Right lobe of liver (tissue), 6 donors: ENCODE results near the gene PCDHA1. TPM values are rescaled to one million over a fixed set of nuclear protein-coding genes. Genes with fewer than 3 reads are reported as not detected.

Experiments
- ATAC-seq, 4 donors: fragments of 200-7000 bp; cut with Tn5 transposase; one replicate each; pipeline ENCODE4 v1.9.1; 2020; ENCODE audit warnings: mild to moderate bottlenecking in 4 of 4, moderate library complexity in 4 of 4
- DNase-seq, 3 donors: peaks; one replicate each; pipeline ENCODE4 v3.0.0-alpha.2; 2020
- H3K27ac ChIP-seq, 3 donors: fragments of 200-600 bp; one replicate each; pipeline ENCODE4 v1.8.0; 2022
- H3K27me3 ChIP-seq, 2 donors: fragments of 200-600 bp; one replicate each; pipeline ENCODE4 v1.8.0; 2022
- H3K36me3 ChIP-seq, 4 donors: fragments of 200-600 bp; sonication (generic) in 1 of 4; one replicate each; pipeline versions ENCODE4 v1.5.1 to v1.8.0; 2017 to 2022; ENCODE audit warnings: control low read depth in 1 of 4
- H3K4me1 ChIP-seq, 4 donors: fragments of 200-600 bp; sonication (generic) in 1 of 4; one replicate each; pipeline versions ENCODE4 v1.5.1 to v1.8.0; 2017 to 2022; ENCODE audit warnings: control low read depth in 1 of 4
- H3K4me3 ChIP-seq, 3 donors: fragments of 200-600 bp; one replicate each; pipeline ENCODE4 v1.8.0; 2022
- H3K9me3 ChIP-seq, 4 donors: fragments of 200-600 bp; sonication (generic) in 1 of 4; one replicate each; pipeline versions ENCODE4 v1.5.1 to v1.8.0; 2017 to 2022; ENCODE audit warnings: control low read depth in 1 of 4
- POLR2A ChIP-seq: fragments of 450-650 bp; IDR thresholded peaks from one replicate; pipeline ENCODE4 v1.6.1; 2017; ENCODE audit warnings: antibody characterized with exemption, mild to moderate bottlenecking
- WGBS: methylation state at CpG from one replicate; pipeline ENCODE4 v1.1.6; 2018; ENCODE audit warnings: low coverage, low lambda C conversion rate; ENCODE audit not compliant: insufficient coverage; ENCODE audit errors: missing lambda C conversion rate; 5-methylcytosine and 5-hydroxymethylcytosine counted together
- intact Hi-C, 2 donors: fragments of 100-400 bp; cut with DNase I; formaldehyde crosslinking; loops; one replicate each; pipeline versions ENCODE4 v1.11.2 to v1.14.1; 2022
- total RNA-seq, 6 experiments: library from RNA; depleted of rRNA in 2 of 6; stranded (reverse); fragments of >200 nt in 2 of 6; fragmentation: NEBNext Ultra II Directional in 3 of 6; extraction: Animal tissue kit (Norgen Biotek cat#: 25700) in 3 of 6; gene quantifications; one replicate each; pipeline versions ENCODE4 v1.1.0 to v1.2.4, GENCODE V29; 2016 to 2023
- TF ChIP-seq, protein P1 (sequence below), 4 donors: fragments of 200-600 bp in 3 of 4; fragments of 450-650 bp in 1 of 4; IDR thresholded peaks; one replicate each; pipeline versions ENCODE4 v1.5.1 to v1.8.0; 2016 to 2022; ENCODE audit warnings: antibody characterized with exemption in 4 of 4, mild to moderate bottlenecking in 2 of 4
- donor health status: DM: no; HTN: yes; CAD: no.
- donor health status: DM: no; HTN: no; CAD: no.
- donor health status: DM: no; HTN: no; CAD: no.
- donor health status: DM: no; HTN: yes; CAD: no.
- donor health status: DM: no; HTN: yes; CAD: no.

The PCDHA1 gene
- total RNA-seq, 6 experiments from 2014 or later, result not detected

DNA sequence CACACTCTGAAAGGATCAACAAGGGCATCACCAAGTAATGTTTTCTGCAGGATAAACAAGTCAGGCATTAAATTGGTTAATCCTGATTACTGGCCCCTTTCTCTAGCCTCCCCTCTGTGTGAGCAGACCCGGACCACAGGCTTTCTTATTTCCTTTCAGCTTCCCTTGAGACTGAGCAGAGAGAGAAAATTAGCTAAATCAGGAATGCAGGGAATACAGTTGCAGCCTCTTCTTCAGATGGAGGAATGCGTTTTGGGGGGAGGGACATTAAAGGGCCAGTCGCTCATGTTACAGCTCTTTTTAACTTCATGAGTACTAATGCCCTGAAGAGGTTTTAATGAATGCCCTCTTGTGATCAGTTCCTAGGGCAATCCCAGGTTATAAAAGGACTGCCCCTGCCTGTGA, 200.2 kb downstream of the PCDHA1 start:
- no peak for DNase-seq
- no peaks in the 10 kb centered on the region for H3K4me1 ChIP-seq
- H3K4me3 ChIP-seq, result no peak overlapping the region
- no peak overlapping the region for H3K27ac ChIP-seq
- no peak for ATAC-seq
- intact Hi-C loops, result no loop called here
- WGBS, result 5% methylated on average over 2 of the region's 3 CpGs
- no peaks in the 10 kb centered on the region for H3K9me3 ChIP-seq
- no peaks in the 10 kb centered on the region for H3K36me3 ChIP-seq
- no peak for TF ChIP-seq POLR2A
- TF ChIP-seq, protein P1, sequence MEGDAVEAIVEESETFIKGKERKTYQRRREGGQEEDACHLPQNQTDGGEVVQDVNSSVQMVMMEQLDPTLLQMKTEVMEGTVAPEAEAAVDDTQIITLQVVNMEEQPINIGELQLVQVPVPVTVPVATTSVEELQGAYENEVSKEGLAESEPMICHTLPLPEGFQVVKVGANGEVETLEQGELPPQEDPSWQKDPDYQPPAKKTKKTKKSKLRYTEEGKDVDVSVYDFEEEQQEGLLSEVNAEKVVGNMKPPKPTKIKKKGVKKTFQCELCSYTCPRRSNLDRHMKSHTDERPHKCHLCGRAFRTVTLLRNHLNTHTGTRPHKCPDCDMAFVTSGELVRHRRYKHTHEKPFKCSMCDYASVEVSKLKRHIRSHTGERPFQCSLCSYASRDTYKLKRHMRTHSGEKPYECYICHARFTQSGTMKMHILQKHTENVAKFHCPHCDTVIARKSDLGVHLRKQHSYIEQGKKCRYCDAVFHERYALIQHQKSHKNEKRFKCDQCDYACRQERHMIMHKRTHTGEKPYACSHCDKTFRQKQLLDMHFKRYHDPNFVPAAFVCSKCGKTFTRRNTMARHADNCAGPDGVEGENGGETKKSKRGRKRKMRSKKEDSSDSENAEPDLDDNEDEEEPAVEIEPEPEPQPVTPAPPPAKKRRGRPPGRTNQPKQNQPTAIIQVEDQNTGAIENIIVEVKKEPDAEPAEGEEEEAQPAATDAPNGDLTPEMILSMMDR (IDR thresholded peaks at IDR 0.05), result no peak
- H3K27me3 ChIP-seq, result no peaks in the 10 kb centered on the region

DNA sequence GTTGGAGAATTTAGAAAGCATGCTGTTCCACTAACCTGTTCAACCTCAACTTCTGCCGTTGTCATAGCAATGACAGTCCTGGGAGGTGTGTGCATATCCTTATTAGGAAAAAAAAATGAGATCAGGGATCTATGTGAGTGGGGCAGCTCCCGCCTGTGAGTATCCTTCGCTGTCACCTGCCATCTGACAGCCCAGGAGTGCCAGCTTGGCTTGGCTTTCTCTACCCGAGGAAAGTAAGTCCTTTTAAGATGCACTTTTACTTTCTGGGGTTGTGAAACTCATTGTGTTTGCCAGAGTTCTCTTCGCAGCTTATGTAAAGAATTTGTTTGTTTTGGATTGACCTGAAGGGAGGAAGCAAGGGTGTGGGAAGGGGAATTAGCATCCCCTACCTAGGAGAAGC, 202.2 kb downstream of the PCDHA1 start:
- Histone ChIP-seq H3K4me1 (no peaks in the 10 kb centered on the region), H3K4me3 (no peak overlapping the region), H3K27ac (no peak overlapping the region), H3K36me3 (no peaks in the 10 kb centered on the region), H3K9me3 (no peaks in the 10 kb centered on the region), H3K27me3 (no peaks in the 10 kb centered on the region)
- intact Hi-C loops, result no loop called here
- no peak for DNase-seq
- 46% methylated on average over 5 of the region's 5 CpGs for WGBS
- TF ChIP-seq, protein P1 (IDR thresholded peaks at IDR 0.05), result no peak
- TF ChIP-seq POLR2A, result no peak
- no peak for ATAC-seq

DNA sequence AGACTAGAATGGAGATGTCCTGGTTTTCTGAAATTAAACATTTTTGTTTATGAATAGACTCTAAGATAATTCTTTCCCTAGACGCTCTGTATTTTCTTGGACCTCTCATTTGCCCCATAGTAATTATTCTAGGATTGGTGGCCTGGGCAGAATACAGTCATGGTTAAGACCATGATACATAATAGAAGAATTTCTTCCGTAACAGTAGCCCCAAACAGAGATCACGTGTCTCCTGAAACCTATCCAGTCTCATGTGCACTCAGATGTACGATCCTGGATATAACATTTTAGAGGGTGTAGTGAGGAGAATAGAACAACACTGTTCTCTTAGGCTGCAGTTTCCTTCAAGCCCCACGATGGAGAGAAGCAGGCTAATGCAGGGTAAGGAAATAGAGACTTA, 202.7 kb downstream of the PCDHA1 start:
- H3K9me3 ChIP-seq, result no peaks in the 10 kb centered on the region
- 82% methylated on average over 5 of the region's 5 CpGs for WGBS
- H3K27ac ChIP-seq, result no peak overlapping the region
- DNase-seq, result no peak
- TF ChIP-seq, protein P1 (IDR thresholded peaks at IDR 0.05), result no peak
- H3K4me1 ChIP-seq, result no peaks in the 10 kb centered on the region
- no peak overlapping the region for H3K4me3 ChIP-seq
- intact Hi-C loops, result no loop called here
- no peaks in the 10 kb centered on the region for H3K27me3 ChIP-seq
- ATAC-seq, result no peak
- no peaks in the 10 kb centered on the region for H3K36me3 ChIP-seq

DNA sequence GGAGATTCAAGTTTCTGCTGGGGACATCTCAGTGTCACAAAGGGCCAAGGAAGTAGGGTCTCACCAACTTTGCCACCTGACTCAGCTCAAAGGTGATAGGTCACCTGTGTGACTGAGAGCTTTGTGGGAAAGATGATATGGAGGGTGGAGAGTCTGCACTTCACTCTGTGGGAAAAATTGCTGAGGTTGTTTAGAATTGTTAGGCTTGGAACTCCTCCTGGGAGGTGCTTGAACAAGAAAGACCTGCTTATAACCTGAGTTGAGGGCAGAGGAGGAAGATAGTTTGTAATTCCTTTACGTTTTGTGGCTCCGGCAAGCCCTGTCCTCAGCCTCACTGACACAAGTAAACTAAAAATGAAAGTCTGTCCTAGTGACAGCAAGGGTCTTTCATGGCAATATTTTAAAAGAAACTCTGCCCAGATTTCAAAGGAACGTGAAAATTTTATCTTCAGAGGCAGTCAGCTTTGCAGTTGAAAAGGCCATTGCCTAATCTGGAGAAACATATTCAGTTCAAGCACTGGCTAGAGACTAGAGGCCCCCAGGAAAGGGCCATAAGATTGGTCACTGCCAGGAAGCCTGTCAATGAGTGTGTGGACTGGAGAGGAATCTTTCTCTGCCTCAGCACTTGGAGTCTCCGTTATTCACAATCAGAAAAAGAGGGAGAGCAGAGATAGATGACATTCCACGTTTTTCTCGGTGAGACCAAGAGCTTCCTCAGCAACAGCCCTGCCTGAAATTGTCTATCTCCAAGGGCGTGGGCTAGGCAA, 203.5 kb downstream of the PCDHA1 start:
- H3K4me3 ChIP-seq, result no peak overlapping the region
- no peaks in the 10 kb centered on the region for H3K27me3 ChIP-seq
- WGBS, result 55% methylated on average over 7 of the region's 7 CpGs
- intact Hi-C loops, result no loop called here
- ATAC-seq (no peak), DNase-seq (no peak)
- H3K27ac ChIP-seq, result no peak overlapping the region
- no peaks in the 10 kb centered on the region for H3K9me3 ChIP-seq
- no peaks in the 10 kb centered on the region for H3K4me1 ChIP-seq
- TF ChIP-seq, protein P1 (IDR thresholded peaks at IDR 0.05), result no peak
- no peak for TF ChIP-seq POLR2A
- H3K36me3 ChIP-seq, result no peaks in the 10 kb centered on the region
